GM21367 (cell line): ENCODE results near the gene ZNF507.
"Not testable (repeated sequence)": the region's sequence is repeated elsewhere in the genome, so short reads cannot be mapped to it uniquely, and the experiment has no call there.

ENCODE experiments used
- ATAC-seq: cut with Tn5 transposase; IDR thresholded peaks from one replicate; pipeline ENCODE4 v1.9.1; 2021; ENCODE audit not compliant: unreplicated experiment

The ZNF507 gene

DNA sequence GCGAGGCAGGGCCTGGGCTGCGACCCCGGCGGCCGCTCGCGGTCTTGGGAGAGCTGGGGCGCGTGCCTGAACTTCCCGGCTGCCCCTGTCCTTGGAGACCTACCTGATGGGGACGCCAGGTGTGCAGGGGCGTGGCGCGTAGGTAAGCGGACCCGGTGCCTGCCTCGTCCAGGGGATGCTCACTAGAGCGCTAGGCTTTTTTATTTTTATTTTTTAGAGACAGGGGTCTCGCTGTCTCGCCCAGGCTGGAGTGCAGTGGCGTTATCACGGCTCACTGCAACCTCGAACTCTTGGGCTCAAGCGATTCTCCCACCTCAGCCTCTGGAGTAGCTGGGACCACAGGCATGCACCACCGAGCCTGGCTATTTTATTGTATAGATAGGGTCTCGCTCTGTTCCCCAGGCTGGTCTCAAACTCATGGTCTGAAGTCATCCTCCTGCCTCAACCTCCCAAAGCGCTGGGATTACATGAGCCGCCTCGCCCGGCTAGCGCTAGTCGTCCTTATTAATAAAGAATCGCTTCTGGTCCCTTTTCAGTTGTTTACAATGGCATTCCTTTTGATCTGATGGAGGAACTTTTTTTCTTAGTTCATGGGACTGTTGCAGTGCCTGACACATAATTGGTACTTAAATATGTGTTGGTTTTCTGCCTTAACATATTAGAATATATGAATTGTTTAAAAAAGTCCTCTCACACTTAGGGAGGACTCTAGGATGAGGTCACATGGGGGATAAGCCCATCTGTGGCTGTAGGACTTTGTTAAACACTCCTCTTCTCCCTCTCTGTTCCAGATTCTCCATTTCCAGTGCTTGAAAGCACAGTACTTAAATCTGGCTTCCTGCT is 61.0 kb downstream of the ZNF507 start:
- no peak for ATAC-seq

DNA sequence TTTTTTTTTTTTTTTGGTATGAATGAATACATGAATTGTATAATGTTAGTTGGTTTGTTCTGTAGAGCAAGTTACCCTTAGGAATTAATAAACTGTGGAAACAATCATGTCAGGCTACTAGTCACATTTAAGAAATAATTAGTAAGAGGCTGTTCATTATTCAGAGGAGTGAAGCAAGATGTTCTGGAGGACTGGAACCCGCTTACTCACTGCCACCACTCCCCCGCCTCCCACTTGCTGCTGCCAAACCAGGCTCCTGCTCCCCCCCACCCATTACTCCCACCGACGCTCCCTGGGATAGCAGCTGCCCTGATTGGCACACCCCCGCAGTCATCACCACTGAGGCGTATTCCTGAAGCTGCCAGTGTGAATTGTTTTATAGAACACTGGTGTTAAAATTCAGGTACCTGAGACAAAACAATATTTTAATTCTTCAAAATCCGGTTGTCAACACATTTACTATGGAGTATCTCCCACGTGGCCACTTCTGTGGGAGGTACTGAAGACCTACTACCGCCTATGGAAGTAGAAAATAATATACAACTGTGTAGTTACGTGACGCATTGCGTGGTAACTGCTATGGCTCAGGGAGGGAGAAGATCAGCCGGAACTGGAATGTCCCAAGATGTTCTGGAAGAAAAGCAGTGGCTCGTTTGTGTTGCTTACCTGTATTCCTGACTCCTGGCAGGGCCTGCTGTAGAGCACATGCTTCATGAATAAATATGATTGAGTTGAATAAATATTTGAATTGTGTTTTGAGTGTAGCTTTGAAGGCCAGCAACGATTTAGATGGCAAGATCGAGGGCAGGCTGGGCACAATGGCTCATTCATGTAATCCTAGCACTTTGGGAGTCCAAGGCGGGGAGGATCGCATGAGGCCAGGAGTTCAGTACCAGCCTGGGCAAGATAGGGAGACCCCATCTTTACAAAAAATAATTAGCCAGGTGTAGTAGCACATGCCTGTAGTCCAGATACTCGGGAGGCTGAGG is 61.9 kb downstream of the ZNF507 start:
- no peak for ATAC-seq

DNA sequence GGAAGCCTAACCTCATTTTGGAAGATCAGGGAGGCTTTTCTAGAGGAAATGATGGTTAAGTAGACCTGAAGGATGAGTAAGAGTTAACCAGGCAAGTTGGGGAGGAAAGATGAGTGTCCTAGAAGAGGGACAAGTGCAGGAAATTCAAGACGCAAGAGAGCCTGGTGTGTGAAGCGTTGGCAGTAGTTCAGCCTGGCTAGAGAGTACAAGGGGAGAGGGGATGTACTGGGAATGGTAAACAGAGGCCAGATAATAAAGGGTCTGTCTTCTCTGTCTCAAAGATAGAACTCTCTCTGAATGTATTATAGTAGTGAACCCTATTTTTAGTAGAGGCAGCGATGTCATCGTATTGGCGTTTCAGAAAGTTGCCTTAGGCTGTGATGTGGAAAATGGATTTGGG is 69.8 kb downstream of the ZNF507 start:
- no peak for ATAC-seq

DNA sequence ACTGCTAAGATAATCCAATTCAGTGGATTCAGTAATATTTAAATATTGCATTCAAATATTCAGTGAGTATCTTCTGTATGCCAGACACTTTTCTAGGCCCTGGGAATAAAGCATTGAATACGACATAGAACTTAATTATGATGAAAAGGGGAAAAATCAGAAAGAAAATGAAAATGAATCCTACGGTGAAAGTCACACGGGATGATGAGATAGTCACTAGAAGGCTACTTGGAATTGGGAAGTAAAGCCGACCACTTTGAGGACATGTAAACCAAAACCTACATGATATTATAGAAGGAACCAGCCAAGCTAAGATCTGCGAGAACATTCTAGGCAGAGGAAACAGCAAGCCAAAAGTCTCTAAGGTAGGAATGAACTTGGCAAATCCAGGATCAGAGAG is 70.3 kb downstream of the ZNF507 start:
- no peak for ATAC-seq

DNA sequence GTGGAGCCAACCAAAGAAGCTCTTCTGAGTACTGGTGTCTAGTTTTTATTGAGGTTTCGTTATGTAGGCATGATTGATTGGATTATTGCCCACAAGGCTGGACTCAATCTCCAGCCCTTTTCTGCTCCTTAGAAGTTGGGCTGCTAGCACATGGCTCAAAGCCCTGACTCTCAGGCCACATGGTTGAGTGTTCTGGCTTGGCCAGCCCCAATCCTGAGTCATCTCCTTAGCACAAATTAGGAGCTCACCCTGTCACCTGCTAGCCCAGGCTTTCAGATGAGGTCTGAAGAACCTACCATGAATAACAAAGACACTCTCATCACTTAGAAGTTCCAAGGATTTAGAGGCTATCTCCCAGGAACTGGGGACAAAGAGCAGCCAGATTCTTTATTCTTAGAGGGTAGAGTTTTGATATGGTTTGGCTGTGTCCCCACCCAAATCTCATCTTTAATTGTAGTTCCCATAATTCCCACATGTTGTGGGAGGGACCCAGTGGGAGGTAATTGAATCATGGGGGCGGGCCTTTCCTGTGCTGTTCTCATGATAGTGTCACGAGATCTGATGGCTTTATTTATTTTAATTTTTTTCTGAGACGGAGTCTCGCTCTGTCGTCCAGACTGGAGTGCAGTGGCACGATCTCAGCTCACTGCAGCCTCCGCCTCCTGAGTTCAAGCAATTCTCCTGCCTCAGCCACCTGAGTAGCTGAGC is 71.5 kb downstream of the ZNF507 start:
- no peak for ATAC-seq

DNA sequence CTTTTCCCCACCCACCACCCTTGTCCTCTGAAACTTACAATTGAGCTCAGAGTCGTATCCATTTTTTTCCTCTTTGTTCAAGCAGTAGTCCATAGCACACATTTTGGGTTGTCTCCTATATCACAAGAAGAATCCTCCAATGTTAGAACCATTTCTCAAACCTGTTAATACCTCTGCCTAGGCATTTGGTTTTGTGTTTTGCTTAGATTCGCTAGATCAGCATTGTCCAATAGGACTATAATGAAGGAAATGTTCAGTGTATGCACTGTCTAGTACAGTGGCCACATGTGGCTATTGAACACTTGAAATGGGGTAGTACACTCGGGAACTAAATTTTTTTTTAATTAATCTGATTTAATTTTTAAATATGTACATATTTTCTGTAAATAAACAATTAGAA is 72.7 kb downstream of the ZNF507 start:
- no peak for ATAC-seq

DNA sequence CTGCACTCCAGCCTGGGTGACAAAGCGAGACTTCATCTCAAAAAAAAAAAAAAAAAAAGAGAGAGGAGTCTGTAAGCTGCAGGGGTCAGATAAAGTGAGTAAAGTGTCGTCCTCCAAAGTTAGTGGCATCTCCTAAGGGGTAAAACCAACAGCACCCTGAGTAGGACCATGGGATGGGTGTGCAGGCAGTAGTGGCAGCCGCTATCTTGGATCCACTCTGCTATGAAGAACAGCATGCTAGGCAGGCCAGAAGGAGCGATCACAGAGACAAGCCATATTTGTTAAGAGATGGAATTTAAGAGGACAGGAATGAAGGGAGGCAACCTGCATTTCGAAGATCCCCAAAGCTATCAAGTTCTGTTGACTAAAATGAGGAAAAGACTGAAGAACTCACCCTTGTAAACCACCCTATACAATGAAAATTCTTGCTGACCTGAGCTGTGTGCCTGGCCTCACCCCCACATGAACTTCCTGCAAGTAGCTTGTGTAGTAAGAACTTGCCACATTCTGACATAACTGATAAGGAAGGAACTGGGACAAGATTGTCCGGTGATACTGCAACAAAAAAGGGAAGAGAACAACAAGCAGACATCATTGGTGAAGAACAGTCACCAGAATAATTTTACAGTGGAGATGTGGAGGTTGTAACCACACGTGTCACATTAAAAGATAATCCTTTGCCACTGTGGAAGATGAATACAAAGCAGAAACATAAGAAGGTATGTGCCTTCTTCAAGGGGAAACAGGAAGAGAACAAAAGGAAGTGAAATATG is 76.4 kb downstream of the ZNF507 start:
- no peak for ATAC-seq

DNA sequence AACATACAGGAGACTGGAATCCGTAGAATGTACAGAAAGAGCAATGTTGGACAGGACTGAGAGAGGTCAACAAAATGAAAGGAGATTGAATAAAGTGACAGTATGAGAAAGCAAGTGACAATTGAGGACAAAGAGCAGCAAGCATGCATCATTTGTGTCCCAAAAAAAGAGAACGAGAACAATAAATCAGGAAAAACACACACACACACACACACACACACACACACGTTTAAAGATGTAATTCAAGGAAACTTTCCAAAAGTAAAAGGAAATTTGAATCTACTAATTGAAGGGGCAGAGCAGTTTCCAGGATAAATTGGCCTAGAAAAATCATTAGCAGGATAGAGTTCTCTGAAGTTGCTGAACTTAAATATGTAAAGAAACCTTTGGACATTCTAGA is 77.0 kb downstream of the ZNF507 start:
- no peak for ATAC-seq

DNA sequence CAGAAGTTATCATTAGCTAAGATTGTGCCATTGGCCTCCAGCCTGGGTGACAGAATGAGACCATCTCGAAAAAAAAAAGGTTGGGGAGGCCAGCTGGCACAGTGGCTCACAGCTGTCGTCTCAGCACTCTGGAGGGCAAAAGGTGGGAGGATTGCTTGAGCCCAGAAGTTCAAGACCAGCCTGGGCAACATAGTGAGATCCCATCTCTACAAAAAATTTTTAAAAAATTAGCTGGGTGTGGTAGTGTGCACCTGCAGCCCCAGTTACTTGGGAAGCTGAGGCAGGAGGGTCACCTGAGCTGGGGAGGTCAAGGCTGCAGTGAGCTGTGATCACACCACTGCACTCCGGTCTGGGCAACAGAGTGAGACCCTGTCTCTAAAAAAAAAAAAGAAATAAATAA is 78.5 kb downstream of the ZNF507 start:
- not testable (repeated sequence) for ATAC-seq

DNA sequence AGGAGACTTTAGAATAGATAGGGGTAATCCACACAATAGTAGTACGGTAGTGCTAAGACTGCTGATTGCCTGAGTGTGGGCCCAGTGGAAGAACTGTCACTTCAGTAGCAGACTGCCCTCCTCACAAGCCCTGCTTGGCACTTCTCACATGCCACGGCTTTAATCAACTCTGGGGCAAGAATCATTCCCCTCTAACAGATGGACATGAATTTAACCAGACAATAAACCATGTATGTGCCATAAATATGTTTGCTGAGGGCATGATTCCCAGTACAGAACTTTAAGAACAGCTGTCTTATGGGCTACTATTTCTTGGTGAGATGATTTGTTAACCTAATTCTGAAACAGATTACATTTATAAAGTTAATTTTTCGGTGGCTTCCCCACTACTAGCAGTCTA is 82.1 kb downstream of the ZNF507 start:
- ATAC-seq = no peak

DNA sequence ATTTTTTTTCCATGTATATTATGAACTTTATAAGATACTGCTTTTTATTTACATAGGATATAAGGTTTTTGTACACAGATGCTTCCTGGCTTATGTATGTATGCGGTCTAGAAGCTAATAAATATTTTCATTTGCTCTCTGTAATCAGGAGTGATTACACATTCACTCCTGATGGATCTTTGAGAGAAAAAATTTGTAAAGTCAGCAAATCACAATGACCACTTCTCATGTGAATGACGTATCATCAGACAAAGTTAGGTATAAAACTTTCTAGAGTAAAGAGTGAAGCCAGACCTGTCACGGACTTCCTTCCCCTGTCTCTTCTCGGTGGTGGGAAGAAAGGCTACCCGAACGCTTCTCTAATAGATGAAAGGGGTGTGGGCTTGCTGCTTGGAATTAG is 91.3 kb downstream of the ZNF507 start:
- ATAC-seq = no peak

DNA sequence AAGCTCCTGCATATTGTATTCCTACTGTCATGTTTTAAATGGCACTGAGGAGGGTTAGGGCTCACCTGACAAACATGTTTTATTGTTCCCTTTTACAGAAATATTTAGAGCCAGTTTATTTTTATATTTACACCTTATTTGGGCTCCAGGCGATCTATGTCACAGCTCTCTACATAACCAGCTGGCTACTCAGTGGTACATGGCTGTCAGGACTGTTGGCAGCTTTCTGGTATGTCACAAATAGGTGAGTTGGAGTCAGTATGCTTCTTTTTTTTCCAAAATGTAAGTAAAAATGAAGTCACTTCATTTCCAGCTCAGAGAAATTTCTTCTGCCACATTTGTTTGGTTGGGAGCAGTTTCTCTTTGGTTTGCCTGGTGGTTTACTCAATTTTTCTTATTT is 91.7 kb downstream of the ZNF507 start:
- ATAC-seq = no peak
